GM21723 (cell line): Measurements from ENCODE around the gene KDM4D.
A peak's percentile ranks its signal among the peaks of the same experiment; 100 is the strongest.
"Not testable (repeated sequence)": the region's sequence is repeated elsewhere in the genome, so short reads cannot be mapped to it uniquely, and the experiment has no call there.

ENCODE experiments used
- ATAC-seq: cut with Tn5 transposase; IDR thresholded peaks from one replicate; pipeline ENCODE4 v1.9.1; 2021; ENCODE audit warnings: mild to moderate bottlenecking, moderate library complexity; ENCODE audit not compliant: unreplicated experiment

The KDM4D gene

DNA sequence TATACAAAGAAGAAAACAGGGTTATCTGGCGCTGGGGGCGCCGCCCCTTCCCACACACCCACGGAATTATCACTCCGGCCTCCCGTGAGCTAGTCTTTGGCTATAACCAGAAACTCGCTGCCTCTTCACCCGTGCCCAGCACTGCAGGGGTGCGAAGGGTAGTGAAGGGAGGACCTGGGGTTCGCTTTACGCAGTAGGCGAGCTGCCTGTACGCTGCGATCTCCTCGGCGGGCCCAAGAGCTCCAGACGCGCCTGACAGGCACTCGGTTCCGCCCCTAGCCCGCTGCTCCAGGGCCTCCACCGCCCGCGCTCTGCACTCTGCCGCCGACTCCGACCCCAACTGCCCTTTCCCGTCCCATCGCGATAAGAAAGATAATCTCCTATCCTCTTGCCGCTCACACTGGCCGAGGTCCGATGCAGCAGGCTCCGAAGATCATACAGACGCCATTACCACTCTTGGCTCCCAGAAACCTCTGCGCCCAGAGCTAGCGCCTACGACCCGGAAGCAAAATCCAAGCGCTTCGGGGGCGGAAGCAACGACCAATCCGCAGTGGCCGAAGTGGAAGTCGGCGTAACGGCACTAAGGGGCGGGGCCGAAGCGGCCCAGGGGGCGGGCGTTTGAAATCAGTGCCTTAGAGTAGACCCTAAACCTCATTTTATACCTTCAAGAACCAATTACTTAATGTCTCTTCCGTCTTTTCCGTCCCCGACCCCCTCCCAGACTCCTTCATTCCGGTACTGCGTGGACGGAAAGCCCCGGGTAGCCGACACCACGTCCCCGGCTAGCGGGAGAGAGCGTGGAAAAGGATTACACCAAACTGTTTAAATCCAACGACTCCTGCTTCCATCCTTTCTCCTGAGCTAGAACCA lies at the start of gene KDM4D, which contains the start of gene CWC15:
TSS of gene KDM4D (plus strand) at position 611 of the 870 bp plus-strand sequence. CDS start 23,664 bp downstream, outside the sequence.
TSS of gene CWC15 (minus strand) at position 458 of the 870 bp plus-strand sequence. CDS start 1,371 bp downstream, outside the sequence.
- peak; percentile 100 for ATAC-seq

DNA sequence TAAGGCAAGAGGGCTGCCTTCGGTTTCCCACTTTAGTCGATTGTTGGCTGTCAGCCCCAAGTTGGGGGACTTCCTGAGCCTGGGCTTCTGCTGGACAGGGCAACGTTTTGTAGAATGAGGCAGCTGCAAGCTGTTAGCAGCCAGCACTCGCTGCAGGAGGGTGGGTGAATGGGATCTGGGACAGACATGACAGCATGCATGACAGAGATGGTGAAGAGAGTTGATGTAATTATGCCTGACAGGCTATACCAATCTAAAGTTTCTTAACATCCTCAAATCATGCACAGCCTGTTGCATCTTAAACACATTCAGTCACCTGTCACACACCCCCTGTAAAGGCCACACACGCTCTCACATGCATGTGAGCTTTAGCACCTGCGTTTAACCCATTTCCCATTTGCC lies 49.3 kb upstream of the KDM4D start:
- no peak for ATAC-seq

DNA sequence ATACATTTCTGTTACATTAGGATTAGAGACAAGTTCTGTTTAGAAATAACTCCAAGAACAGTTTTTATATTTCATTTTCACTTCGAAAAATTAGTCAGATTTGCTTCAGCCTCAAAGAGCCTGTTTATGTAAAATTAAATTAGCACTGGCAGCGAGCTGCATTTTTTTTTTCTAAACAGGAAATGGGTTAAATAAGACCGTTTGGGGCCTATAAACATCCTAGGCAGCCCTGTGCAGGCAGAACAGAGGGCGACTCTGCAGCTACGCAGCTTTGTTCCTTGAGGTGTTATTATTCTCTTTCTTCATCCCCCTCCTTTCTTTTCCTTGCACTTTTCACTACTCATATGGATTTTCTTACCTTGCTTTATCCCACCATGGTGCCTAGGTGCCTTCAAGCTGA lies 48.9 kb upstream of the KDM4D start:
- ATAC-seq: no peak

DNA sequence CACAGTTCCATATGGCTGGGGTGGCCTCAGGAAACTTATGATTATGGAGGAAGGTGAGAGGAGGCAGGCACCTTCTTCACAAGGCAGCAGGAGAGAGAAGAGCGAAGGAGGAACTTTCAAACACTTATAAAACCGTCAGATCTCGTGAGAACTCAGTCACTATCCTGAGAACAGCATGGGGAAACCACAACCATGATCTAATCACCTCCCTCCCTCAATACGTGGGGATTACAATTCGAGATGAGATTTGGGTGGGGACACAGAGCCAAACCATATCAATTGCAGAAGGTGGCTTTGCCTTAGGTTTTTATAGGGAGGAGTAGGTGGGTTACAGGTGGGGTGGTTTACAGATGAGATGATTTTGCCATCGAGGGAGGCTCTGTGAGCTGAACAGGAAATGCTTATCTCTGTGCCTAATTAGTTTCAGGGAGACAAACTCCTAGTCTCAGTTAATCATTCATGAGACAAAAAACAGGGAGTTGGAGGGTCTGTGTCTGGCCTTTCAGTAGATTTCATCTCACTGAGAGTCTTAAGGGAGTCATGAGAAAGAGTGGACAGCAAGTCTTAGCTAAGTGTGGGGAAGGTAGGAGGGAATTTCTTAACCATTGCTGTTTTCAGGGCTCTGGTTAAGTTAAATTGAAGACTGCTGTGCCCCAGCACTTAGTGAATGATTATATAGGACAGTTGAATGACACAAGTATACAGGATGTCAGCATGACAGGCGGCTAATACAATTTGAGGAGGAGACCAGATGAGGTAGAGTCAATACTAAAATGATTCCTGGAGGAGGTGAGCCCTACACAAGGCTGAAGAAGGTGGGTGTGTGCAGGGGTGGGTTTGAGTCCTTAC lies 47.9 kb upstream of the KDM4D start:
- no peak for ATAC-seq

DNA sequence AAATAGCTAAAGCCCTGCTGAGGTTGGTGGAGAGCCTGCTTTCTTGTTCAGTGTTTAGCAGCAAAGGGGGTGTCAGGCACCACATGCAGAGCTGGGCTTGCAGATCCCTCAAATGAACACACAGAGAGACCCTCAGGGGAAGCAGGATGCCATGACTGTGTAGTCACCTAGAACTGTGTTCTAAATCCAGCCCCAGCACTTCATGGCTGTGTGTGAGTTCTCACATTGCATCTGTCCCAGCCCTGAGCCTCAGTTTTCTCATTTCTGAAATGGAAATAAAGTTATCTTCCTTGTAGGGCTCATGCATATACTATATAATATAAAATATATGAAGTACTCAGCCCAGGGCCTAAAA lies 47.3 kb upstream of the KDM4D start:
- ATAC-seq: no peak

DNA sequence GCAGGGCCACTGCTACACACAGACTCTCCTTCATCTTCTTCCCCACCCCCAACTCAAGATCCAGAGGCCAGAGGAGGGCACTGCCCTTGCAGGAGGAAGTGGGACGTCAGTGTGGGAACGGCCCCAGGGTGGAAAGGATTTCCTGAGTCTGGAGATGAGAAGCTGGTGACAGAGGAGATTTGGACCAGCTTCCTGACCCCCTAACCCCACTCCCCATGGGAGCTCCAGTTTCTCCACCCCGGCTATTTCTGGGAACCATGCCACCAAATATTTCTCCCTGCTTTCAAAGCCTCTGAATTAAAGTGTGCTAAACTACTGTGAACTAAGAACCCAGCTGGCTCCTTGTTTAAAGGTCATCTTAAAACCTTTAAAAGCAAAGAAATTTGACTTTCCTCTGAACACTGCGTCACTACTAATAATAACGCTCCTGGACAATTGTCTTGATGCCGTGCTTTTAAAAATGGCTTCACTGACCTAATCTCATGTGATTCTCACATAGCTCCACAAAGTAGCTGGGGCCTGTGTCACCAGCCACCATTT lies 46.7 kb upstream of the KDM4D start:
- ATAC-seq: no peak

DNA sequence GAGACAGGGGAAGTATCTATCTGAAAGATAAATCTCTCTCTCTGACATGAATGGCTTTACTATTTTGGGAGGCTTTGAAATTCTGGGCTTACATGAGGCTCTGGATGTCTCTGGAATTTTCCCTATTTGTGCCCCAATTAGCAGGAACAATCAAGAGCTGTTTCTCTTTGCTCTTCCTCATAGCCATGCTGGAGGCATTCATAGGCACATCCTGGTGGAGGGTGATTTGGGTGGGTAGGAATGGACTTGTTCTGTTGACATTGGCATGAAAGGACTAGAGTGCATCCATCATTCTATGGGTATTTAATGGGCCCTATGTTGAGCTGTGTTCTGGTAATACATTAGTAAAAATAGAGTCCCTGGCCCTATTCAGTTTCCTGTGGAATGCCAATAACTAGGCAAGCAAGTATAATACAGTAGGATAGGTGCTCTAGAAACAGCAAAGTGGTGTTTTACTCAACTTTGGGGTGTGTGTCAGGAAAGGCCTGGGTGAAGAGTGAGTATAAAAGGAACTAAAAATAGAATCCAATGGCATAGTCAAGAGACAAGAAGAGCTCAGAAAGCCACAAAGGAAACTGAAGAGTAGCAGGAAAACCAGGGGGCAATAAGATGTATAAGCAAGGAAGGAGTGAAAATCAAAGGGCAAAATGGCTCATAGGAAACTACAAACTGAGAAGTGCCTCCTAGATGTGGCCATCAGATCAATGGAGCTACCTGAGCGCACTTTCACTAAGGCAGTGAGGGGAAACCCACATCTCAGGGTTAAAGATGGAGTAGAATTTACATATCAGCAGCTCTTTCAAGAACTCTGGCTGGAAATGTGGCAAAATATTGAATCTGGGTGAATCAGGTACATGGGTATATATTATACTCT lies 45.2 kb upstream of the KDM4D start:
- no peak for ATAC-seq

DNA sequence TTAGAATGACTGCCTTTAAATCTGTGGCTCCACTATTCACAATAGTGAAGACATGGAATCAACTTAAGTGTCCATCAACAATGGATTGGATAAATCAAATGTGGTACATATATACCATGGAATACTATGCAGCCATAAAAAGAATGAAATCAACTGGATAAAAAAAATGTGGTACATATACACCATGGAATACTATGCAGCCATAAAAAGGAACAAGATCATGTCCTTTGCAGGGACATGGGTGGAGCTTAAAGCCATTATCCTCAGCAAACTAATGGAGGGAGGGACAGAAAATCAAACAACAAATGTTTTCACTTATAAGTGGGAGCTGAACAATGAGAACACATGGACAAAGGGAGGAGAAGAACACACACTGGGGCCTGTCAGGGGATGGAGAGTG lies 41.4 kb upstream of the KDM4D start:
- ATAC-seq: not testable (repeated sequence)

DNA sequence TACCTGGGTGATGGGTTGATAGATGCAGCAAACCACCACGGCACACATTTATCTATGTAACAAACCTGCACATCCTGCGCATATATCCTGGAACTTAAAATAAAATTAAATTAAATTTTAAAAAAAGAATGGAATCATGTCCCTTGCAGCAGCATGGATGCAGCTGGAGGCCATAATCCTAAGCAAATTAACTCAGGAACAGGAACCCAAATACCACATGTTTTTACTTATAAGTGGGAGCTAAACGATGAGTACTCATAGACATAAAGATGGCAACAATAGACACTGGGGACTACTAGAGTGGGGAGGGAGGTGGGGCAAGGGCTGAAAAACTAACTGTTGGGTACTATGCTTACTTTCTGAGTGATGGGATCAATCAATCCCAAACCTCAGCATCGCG lies 41.0 kb upstream of the KDM4D start:
- ATAC-seq: no peak

DNA sequence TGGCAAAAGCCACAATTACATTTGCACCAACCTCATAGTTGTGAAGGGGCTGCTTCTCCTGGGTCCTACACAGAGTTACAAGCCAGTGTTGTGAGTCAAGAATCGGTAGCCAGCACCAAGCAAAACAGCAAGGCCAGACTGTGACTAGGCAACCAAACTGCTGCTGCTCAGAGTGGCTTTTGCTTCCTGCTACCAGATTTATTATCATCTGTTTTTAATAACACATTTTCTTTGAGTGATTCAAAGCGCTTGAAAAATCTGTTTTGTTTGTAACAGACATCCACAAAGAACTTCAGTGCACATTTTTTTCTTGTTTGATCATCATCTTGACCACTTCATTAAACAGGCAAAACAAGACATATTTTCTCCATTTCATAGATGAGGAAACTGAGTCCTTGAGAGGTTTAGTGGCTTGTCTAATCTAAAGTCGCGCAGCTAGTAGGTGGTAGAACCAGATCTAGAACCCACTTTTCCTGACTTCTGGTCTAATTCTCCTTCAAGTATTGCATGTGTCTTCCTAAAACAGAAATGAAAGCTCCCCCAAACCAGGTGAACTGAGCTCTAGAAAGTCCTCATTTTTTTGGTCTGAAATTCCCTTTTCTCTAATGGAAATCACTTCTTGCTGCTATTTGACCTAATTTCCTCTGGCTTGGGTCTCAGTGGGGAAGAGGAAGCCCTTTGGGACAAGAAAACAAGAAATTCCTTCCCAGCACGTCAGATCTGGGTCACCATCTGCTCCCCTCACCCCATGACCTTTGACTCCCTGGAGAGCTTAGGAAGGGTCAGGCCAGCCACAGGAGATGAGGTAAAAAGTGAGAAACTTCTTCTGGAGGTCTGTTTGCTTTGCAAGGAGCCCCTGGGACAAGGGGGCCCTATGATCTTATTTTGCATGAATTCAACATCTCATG lies 40.0 kb upstream of the KDM4D start:
- no peak for ATAC-seq

DNA sequence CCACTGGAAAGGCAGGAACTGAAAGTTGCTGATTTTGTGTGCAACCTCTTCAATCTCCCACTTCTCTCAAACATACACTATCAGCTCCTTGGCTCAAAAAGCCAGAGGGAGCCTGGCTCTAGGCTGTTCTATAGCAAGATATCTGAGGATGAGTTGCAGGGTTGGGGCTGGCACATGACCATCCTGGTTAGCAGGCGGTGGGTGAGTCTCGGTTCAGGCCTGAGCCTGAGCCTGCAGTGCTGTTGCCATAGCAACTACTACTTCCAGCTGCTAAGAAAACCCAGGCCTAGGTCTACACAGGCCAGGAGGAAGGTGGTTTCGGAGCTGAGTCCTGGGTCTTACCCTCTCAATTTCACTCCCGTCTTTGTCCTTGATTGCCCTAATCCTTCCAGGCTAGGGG lies 39.1 kb upstream of the KDM4D start:
- no peak for ATAC-seq

DNA sequence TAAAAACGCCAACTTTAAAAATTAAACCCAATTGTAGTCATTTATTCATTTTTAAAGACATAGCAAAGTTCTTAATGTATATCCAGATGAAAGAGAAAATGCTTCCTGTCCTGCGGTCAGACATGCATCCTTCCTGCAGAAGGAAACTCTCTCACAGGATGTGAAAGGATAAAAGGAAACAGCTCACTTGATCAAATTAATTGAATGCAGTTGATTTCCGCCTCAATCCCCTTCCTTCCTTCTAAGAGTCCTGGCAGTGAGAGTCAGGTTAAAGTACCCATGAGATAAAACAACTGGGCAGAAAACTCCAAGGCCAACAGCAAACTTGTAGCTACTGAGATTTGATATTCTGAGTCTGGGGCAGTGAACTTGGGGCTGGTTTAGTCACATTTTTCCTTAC lies 38.7 kb upstream of the KDM4D start:
- no peak for ATAC-seq

DNA sequence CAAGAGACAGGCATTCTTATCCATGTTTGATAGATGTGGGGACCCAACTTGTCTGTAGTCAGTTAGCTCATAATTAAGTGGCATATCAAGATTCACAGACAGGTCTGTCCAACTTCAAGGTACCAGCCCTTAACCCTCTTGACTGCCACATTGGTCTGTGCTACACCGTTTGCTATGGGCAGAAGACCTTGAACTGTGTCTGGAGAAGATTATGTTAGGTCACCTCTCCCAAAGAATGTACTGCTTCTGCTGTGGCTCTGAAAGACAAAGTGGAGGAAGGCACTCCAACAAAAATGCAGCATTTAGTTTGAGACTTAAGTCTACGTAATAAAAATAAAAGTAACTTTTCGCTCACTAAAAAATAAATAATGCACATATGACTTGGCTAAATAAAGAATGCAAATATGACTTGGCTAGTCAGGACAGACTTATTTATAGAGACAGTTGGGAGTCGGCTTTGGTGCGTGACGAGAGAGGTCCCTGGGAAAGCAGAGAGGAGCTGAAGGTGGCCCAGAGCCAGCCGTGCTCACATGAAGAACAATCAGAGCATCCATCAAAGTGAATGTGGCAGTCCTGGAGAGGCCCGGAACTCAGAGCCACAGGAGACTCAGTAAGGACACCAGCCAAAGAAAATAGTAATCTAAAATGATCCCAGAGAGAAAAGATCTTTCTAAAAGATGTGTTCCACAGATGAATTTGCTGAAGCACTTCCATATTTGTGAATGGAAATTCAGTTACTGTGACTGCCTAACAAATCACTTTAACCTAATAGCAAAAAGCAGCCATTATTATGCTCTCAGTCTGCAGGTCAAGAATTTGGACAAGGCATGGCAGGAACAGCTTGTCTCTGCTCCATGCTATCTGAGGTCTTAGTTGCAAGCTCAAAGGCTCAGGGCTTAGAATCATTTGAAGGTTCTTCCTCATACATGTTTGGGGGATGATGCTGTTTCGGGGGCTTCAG lies 35.1 kb upstream of the KDM4D start:
- ATAC-seq: no peak

DNA sequence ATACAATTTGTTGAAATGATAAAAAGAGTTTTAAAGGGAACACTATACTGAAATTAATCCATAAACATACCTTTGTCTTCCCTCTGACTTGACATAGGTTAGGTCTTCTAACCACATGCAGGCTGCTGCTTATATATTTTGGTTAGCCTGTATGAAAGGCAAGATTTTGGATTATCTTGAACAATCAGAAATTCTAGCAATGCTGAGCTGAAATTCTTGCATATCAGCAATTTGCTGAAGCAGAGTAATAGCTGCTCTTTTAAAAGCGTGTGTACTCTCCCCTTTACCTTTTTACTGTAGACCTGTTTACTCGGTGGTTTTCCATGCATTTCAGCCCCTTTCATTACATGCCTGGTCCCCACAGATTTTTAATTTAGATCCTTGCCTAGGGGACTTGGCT lies 34.2 kb upstream of the KDM4D start:
- no peak for ATAC-seq

DNA sequence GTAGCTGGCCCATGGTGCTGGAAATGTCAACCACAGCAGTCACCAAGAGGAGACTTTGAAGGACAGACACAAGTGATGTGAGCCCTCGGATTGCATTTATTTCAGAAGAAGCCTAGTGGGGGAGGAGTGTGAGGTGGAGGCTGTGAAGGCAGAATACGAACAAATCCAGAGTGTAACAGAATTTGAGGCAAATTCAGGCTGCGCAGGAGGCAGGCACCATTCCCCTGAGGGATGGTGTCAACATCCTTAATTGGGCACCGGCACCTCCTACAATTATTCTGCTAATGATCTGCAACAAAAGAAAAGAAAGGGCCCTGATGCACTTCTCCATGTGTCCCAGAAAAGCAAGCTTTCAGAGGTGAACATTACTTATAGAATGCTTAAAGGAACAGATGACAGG lies 32.4 kb upstream of the KDM4D start:
- ATAC-seq: no peak

DNA sequence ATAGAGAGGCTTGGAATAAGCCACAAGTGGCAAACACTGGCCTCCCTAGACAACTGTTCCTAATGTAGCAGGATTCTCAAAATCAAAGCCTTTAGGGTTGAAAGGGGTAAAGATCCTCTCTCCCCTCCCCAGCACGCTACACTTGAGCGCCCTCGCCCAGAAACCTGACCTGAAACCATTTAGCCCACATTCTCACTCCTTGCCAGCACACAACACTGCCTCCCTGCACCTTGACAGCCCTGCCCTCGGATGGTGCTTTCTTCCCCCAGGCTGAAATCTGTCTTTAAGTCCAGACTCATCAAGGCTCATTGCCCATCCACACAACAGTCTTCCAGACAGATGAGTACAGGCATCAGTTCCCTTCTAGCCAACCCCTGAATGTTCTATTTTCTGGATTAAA lies 26.7 kb upstream of the KDM4D start:
- no peak for ATAC-seq

DNA sequence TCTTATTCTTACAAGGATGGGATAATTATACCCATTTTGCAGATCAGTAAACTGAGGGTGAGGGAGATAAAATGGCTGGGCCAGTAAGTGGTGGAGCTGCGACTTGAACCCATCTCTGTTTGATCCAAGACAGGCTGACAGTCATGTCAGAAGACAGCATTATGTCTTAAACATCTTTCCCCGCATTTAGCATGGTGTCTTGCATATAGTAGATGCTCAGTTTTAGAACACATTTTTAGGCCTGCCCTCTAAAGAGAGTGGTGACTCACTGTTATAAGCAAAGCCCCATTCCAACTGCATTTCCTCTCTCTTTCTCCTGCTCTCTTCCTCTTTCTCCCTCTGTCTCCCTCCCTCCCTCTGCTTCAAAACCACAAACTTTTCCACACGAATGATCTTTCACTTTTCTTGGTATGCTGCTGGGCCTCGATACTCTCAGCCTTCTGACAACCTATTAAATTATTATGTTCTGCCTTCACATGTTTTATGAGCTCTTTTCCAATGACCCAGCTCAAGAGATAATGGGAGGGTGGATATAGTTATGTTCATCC lies 25.4 kb upstream of the KDM4D start:
- ATAC-seq: no peak

DNA sequence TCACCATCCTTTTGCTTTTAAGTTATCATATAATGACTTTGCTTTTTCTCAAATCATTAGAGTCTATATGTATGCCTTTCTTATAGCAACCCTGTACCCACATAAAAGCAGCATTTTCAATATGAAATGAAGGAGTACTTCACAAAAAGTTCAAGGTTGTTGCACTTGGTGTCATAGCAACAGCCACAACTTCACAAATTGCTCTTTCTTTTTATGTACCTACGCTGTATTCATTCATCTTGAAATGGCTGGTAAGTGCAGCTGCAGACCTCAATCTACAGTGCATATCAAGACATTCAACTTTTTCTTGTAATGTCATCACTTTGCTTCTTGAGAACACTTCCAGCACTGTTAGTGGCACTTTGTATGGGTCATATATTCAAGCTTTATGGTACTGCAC lies 18.8 kb upstream of the KDM4D start:
- no peak for ATAC-seq
